Non-pigmented ciliary epithelial cell (primary cell): ENCODE data around the gene EPG5.
"Not testable (repeated sequence)": the region's sequence is repeated elsewhere in the genome, so short reads cannot be mapped to it uniquely, and the experiment has no call there.

Experiments used
- DNase-seq: peaks from one replicate; pipeline ENCODE4 v3.0.0-alpha.2; 2010; ENCODE audit warnings: low read depth

Gene EPG5

GRCh38 chr18:45967007-45967706 lies at the start of gene EPG5:
TSS of gene EPG5 (minus strand) at chr18:45967329. CDS start at chr18:45967239, 90 bp downstream.
- DNase-seq, result peak; percentile 78

- DNase-seq, result no peak
Measured at GRCh38 chr18:46013484-46014189, 46.5 kb upstream of the EPG5 start.

GRCh38 chr18:46010676-46011075 lies 43.5 kb upstream of the EPG5 start:
- no peak for DNase-seq

GRCh38 chr18:46010050-46010449 lies 42.9 kb upstream of the EPG5 start:
- DNase-seq, result no peak

- DNase-seq, result no peak
Measured at GRCh38 chr18:46009125-46009840, 42.2 kb upstream of the EPG5 start.

GRCh38 chr18:46008531-46008930 lies 41.4 kb upstream of the EPG5 start:
- DNase-seq, result no peak

GRCh38 chr18:46007165-46007564 lies 40.0 kb upstream of the EPG5 start:
- no peak for DNase-seq

- no peak for DNase-seq
Measured at GRCh38 chr18:46002934-46003333, 35.8 kb upstream of the EPG5 start.

GRCh38 chr18:46001892-46002291 lies 34.8 kb upstream of the EPG5 start:
- DNase-seq, result no peak

- DNase-seq, result no peak
Measured at GRCh38 chr18:46001074-46001473, 33.9 kb upstream of the EPG5 start.

GRCh38 chr18:45999536-45999935 lies 32.4 kb upstream of the EPG5 start:
- no peak for DNase-seq

- DNase-seq, result no peak
Measured at GRCh38 chr18:45998244-45998643, 31.1 kb upstream of the EPG5 start.

GRCh38 chr18:45997700-45998151 lies 30.6 kb upstream of the EPG5 start:
- DNase-seq, result no peak

GRCh38 chr18:45995461-45995860 lies 28.3 kb upstream of the EPG5 start:
- DNase-seq, result no peak

- peak; percentile 84 for DNase-seq
Measured at GRCh38 chr18:45993438-45993837, 26.3 kb upstream of the EPG5 start.

- not testable (repeated sequence) for DNase-seq
Measured at GRCh38 chr18:45992527-45992926, 25.4 kb upstream of the EPG5 start.

- no peak for DNase-seq
Measured at GRCh38 chr18:45991788-45992187, 24.7 kb upstream of the EPG5 start.

- no peak for DNase-seq
Measured at GRCh38 chr18:45984546-45985235, 17.6 kb upstream of the EPG5 start.

- no peak for DNase-seq
Measured at GRCh38 chr18:45981821-45982220, 14.7 kb upstream of the EPG5 start.

GRCh38 chr18:45980229-45980628 lies 13.1 kb upstream of the EPG5 start:
- DNase-seq, result no peak

GRCh38 chr18:45978084-45978483 lies 11.0 kb upstream of the EPG5 start:
- no peak for DNase-seq

- no peak for DNase-seq
Measured at GRCh38 chr18:45976974-45977373, 9.8 kb upstream of the EPG5 start.
